GM19240 (cell line): ENCODE data around the gene FNDC10.
A peak's percentile ranks its signal among the peaks of the same experiment; 100 is the strongest.
"Not testable (repeated sequence)": the region's sequence is repeated elsewhere in the genome, so short reads cannot be mapped to it uniquely, and the experiment has no call there.

ENCODE experiments used
- DNase-seq: peaks from one replicate; pipeline ENCODE4 v3.0.0; 2011; ENCODE audit warnings: low spot score; ENCODE audit not compliant: insufficient read length

Gene FNDC10

DNA sequence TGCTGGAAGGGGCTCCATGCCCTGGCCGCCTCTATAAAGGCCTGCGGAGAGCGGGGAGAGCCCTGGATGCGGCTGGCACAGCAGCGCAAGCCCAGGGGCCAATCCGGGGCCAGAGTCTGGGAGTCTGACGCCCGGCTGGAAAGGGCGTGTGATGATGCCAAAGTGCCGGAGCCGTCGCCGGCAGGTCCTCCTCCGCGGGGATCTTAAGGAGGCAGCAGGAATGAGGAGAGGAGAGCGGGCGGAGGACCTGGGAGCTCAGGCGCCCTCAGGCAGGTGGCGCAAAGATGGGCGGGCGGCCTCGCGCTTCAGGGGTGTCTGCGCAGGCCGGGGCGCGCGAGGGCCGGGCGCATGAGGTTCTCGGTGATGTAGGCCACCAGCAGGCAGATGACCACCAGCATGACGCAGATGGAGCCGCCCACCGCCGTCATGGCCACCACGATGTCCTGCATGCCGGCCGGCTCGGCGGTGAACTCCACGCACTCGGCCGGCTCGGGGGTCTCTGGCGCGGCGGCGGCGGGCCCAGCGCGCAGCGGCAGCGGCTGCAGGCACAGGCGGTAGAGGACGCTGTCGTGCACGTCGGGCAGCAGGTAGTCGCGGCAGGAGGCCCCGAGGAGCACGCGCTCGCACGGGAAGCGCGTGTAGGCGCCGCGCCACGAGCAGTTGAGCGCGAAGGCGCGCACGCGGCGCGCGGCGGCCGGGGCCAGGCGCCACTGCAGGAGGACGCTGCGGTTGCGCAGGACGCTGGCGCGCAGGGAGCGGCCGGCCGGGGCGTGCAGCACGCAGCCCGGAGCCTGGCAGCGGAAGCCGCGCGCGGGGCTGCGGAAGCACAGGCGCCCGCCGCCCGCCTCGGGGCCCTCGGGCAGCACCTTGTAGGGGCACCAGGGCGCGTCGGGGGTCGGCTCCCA is 653 bp downstream of the FNDC10 start:
- no peak for DNase-seq

DNA sequence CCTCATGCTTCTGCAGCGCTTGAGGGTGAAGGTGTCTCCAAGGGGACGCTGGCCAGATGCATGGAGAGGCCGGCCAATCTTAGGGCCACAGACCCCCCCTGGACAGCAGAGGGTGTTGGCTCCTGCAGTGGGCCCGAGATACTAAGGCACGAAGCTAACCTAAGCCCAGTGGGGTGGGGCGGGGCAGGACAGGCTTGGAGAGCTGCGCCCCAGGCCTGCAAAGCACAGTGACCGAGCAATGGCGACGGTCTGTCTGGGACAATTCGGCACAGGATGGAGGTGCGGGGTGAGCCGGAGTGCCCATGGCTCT is 1.3 kb downstream of the FNDC10 start:
- no peak for DNase-seq

GRCh38 chr1:1598051-1598719 is 1.8 kb downstream of the FNDC10 start:
- DNase-seq, result no peak

DNA sequence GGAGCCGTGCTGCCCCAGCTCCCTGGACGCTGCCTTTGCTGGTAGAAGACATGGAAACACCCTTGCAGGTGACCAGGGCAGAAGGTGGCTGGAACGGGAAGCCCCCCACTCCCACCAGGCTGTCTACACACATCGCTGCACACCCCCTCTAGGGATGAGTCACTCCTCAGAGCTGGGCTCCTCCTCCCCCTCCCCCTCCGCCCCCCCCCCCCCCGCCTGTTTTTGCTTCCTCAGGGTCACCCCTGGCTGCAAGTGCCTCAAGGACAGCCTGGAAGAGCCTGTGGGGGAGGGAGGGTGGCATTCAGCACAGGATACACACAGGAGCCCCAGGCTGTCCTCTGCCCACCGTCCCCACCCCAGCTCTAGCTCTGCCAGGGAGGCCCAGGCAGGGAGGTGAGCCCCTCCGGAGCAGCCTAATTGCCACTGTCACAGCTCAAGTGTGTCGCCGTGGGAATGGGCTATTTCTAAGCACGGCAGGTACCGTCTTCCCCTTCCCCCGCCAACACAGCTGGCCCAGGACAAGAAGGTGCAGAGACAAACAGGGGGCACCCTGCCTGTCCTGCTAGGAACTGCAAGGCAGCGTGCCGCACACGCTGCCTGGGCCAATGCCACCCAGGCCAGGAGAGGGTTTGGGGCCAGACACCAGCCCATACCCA is 2.5 kb downstream of the FNDC10 start:
- no peak for DNase-seq

DNA sequence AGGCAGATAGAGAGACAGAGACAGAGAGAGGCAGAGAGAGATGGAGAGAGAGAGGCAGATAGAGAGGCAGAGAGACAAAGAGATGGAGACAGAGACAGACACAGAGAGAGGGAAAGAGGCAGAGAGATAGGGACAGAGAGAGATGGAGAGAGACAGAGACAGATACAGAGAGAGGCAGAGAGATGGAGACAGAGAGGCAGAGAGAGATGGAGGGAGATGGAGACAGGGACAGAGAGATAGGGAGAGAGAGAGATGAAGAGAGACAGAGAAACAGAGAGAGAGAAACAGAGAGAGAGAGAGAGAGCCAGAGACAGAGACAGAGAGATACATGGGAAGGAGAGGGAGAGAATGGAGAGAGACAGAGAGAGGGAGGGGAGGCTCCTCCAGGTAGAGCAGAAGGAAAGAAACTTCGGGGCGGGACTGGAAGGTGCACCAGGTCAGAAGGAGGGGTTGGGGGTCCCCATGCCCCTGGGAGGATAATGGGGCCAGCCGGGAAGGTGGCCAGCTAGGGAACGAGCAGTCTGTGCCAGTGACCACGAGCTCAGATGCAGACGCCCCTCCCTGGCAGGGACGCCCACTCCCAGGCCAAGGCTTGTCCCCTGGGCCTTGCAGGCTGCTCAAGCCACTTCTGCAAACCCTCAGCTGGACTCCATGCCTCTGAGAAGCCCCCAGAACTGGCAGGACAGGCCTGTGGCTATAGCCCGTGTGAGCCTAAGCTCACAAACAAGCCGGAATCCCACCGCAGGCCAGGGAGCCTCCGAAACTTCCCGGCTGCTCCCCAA is 3.3 kb downstream of the FNDC10 start:
- DNase-seq, result no peak

DNA sequence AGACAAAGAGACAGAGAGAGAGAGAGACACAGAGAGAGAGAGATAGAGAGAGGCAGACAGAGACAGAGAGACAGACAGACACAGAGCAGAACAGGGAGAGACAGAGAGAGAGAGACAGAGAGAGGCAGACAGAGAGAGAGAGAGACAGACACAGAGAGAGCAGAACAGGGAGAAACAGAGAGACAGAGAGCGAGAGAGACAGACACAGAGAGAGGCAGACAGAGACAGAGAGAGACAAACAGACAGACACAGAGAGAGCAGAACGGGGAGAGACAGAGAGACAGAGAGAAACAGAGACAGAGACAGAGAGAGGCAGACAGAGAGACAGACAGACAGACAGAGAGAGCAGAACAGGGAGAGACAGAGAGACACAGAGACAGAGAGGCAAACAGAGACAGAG is 4.6 kb downstream of the FNDC10 start:
- DNase-seq, result not testable (repeated sequence)

DNA sequence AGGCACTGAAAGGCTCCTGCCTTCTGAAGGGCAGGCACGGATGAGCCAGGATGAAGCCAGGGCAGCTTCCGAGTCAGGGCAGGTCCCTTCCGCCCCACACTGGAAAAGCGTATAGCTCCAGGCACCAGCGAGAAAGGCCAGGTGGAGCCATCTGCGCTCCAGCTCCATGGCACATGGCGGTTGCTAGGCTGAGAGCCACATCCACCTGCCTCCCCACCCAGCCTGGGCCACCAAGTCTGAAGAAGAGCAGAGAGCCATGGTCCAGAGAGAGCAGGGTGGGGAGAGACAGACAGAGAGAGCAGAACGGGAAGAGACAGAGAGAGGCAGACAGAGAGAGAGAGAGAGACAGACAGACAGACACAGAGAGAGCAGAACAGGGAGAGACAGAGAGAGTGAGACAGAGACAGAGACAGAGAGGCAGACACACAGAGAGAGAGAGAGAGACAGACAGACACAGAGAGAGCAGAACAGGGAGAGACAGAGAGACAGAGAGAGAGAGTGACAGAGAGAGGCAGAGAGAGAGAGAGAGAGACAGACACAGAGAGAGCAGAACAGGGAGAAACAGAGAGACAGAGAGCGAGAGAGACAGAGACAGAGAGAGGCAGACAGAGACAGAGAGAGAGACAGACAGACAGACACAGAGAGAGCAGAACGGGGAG is 5.2 kb downstream of the FNDC10 start:
- no peak for DNase-seq

DNA sequence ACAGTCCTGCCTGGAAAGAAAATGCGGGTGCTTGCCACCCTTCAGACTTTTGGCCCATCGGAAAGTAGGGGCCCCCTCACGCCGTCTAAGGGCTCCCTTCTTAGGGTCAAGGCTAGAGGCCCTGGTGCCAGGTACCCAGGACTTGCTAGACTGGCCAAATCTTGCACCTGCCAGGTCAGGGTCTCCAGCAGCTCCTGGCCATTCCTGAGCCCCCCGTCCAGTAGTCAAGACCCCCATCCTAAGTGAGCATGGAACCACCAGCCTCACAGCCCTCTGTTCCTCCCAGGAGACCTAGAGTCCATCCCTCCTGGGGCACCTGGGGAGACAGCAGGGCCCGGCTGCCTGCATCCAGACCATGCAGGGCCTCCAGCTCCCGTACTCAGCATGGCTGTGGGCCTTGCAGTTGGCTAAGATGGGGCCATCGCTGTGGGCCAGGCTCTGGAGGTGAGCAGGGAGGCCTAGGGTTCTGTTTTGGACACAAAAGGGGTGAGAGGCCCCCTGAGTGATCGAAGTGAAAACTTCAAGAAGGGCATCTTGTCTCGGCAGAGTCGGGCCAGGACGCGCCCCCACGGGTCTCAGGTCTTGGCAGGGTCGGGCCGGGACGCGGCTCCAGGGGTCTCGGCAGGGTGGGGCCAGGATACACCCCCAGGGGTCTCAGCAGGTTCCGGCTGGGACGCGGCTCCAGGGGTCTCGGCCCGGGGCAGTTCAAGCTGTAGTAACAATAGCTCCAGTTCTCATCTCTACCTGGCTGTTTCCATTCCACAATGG is 5.9 kb downstream of the FNDC10 start:
- DNase-seq, result no peak

DNA sequence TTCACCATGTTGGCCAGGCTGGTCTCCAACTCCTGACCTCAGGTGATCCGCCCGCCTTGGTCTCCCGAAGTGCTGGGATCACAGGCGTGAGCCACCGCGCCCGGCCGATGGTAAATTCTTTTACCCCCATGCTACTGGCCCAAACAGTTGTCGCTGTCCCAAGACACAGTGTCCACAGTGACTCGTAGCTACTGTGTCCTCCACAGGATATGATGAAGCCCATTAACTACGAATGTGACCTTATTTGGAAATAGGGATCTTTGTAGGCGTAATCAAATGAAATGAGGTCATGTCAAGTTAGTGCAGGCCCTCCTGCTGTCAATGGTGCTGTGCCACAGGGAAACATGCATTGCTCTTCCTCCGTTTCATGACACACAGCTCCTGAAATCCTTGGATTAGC is 8.5 kb downstream of the FNDC10 start:
- DNase-seq, result no peak

GRCh38 chr1:1583347-1584010 is 16.5 kb downstream of the FNDC10 start:
- DNase-seq, result no peak

- no peak for DNase-seq
Measured at GRCh38 chr1:1582585-1583346, 17.2 kb downstream of the FNDC10 start.

DNA sequence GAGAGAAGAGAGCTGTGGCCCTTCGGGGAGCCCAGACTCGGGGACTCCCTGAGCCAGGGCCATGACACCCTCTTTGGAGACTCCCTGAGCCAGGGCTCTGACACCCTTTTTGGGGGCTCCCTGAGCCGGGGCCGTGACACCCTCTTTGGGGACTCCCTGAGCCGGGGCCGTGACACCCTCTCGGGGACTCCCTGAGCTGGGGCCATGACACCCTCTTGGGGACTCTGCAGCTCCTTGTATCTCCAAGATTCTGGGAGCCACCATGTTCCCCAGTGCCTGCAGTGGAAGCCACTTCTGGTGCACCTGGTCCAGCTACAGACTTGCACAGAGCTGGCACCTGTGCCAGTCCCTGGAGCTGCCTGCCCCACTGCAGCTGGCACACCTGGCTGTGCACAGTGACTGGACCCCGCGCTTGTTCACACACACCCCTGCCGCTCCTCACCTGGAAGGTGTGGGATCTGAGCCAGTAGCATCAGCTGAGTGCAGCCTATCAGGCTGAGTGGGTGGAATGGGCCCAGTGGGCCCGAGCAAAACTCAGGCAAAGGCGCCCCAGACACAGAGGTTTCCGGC is 21.5 kb downstream of the FNDC10 start:
- DNase-seq, result no peak

- no peak for DNase-seq
Measured at GRCh38 chr1:1577367-1578011, 22.4 kb downstream of the FNDC10 start.

GRCh38 chr1:1574721-1575537 is 25.0 kb downstream of the FNDC10 start, which contains the start of gene SSU72:
Gene SSU72, minus strand, starts transcription at chr1:1574863. Its CDS starts 306 bp downstream, at chr1:1574557.
- DNase-seq, result peak; percentile 96

GRCh38 chr1:1573843-1574720 is 25.9 kb downstream of the FNDC10 start:
- peak; percentile 72 for DNase-seq

DNA sequence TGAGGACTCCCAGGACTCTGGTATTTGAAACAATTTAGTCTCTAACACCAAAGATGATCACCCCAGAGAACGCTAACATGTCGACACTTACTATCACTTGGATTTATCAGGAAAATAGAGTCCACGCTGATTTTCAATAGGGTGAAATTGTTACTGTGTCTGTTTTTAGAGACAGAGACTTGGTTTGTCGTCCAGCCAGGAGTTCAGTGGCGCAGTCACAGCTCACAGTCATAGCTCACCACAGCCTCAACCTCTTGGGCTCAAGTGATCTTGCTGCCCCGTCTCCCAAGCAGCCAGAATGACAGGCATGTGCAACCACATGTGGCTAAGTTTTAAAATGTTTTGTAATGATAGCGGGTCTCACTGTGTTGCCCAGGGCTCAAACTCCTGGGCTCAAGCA is 30.6 kb downstream of the FNDC10 start:
- DNase-seq, result no peak
